Endothelial cell of umbilical vein (primary cell): ENCODE data around the gene QSER1.

Experiments used
- CTCF ChIP-seq, 2 donors: IDR thresholded peaks; 1 replicate in 1 of 2; 2 replicates in 1 of 2; pipeline ENCODE4 v1.5.1; 2011; ENCODE audit warnings: low read length in 2 of 2, mild to moderate bottlenecking in 2 of 2, moderate library complexity in 2 of 2, control low read depth in 1 of 2, inconsistent platforms in 1 of 2, low read depth in 1 of 2; ENCODE audit not compliant: insufficient read depth in 1 of 2; ENCODE audit errors: extremely low read depth in 1 of 2
- EZH2 ChIP-seq: IDR thresholded peaks from 2 replicates; pipeline ENCODE4 v1.6.1; 2012; ENCODE audit warnings: borderline replicate concordance, low read depth, mild to moderate bottlenecking, moderate library complexity, low read length, inconsistent platforms; ENCODE audit not compliant: severe bottlenecking
- FOS ChIP-seq: IDR thresholded peaks from 2 replicates; pipeline ENCODE4 v1.6.1; 2011; ENCODE audit warnings: mild to moderate bottlenecking, low read length, moderate library complexity, borderline replicate concordance; ENCODE audit not compliant: insufficient read depth
- GATA2 ChIP-seq: IDR thresholded peaks from 2 replicates; pipeline ENCODE4 v1.7.0; 2011; ENCODE audit warnings: low read depth, mild to moderate bottlenecking, moderate library complexity, mixed read lengths, low read length; ENCODE audit not compliant: insufficient read length, insufficient read depth
- JUN ChIP-seq: IDR thresholded peaks from 2 replicates; pipeline ENCODE4 v1.6.1; 2011; ENCODE audit warnings: borderline replicate concordance, low read depth; ENCODE audit not compliant: insufficient read length, insufficient read depth
- MAX ChIP-seq: IDR thresholded peaks from 2 replicates; pipeline ENCODE4 v1.6.1; 2011; ENCODE audit not compliant: insufficient read depth, insufficient read length
- POLR2A ChIP-seq: IDR thresholded peaks from 2 replicates; pipeline ENCODE4 v1.6.1; 2012; ENCODE audit warnings: low read depth, mild to moderate bottlenecking, control low read depth, low read length
- POLR2AphosphoS5 ChIP-seq: IDR thresholded peaks from 2 replicates; pipeline ENCODE4 v1.6.1; 2012; ENCODE audit warnings: low read depth, mild to moderate bottlenecking, control low read depth, low read length, moderate library complexity; ENCODE audit not compliant: insufficient read depth

GRCh38 chr11:32982626-32983025 lies 90.0 kb downstream of the QSER1 start:
- TF ChIP-seq CTCF (IDR thresholded peaks at IDR 0.05; ENCODE audit: extremely low read depth in 1 of 2, insufficient read depth in 1 of 2, low read depth in 1 of 2, low read length in 2 of 2): no peak
- TF ChIP-seq EZH2: no peak
- no peak for TF ChIP-seq FOS
- no peak for TF ChIP-seq POLR2A
- no peak for TF ChIP-seq MAX
- TF ChIP-seq GATA2: no peak
- no peak for TF ChIP-seq JUN
- TF ChIP-seq POLR2AphosphoS5: no peak
